ENCODE data around the gene GRIK5.
A peak's percentile ranks its signal among the peaks of the same experiment; 100 is the strongest.

GRIK5 gene

DNA sequence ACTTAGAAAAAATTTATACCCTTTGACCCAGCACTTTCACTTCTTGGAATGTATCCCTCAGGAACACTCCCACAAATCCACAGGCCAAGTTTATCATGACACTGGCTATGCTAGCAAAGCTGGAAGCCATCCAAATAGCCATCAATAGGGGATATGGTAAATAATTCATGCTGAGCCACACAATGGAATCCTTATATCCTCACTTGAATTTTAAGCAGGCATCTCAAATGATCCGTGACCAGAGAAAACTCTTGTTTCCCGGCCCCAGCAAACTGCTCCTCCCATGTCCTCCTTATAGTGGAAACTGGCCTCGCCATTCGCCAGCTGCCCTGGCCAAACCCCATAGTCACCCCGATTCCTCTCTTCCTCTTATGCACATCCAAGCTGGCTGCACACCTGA is 37.6 kb downstream of the GRIK5 start:
- DNase-seq (ENCODE audit: low spot score): no peak
- CTCF ChIA-PET: interaction anchor here (0.6 kb wide), 1 partner anchor 159 kb away, joined by 3 read pairs; no protein-coding TSS in a partner anchor

GRCh38 chr19:42030645-42031440 is 39.2 kb downstream of the GRIK5 start:
- no peak overlapping the region for H3K27ac ChIP-seq
- TF ChIP-seq CTCF (conservative IDR thresholded peaks at IDR 0.05; ENCODE audit: low read depth): no peak
- no peak for DNase-seq (ENCODE audit: low spot score)
- CTCF ChIA-PET: no interaction called here
- POLR2A ChIA-PET (ENCODE audit: low non-redundant PET): no interaction called here

More for the DNA sequence above, 37.6 kb downstream of the GRIK5 start:
- no peak overlapping the region for H3K27ac ChIP-seq
- TF ChIP-seq CTCF (conservative IDR thresholded peaks at IDR 0.05; ENCODE audit: low read depth): no peak
- POLR2A ChIA-PET (ENCODE audit: low non-redundant PET): no interaction called here

DNA sequence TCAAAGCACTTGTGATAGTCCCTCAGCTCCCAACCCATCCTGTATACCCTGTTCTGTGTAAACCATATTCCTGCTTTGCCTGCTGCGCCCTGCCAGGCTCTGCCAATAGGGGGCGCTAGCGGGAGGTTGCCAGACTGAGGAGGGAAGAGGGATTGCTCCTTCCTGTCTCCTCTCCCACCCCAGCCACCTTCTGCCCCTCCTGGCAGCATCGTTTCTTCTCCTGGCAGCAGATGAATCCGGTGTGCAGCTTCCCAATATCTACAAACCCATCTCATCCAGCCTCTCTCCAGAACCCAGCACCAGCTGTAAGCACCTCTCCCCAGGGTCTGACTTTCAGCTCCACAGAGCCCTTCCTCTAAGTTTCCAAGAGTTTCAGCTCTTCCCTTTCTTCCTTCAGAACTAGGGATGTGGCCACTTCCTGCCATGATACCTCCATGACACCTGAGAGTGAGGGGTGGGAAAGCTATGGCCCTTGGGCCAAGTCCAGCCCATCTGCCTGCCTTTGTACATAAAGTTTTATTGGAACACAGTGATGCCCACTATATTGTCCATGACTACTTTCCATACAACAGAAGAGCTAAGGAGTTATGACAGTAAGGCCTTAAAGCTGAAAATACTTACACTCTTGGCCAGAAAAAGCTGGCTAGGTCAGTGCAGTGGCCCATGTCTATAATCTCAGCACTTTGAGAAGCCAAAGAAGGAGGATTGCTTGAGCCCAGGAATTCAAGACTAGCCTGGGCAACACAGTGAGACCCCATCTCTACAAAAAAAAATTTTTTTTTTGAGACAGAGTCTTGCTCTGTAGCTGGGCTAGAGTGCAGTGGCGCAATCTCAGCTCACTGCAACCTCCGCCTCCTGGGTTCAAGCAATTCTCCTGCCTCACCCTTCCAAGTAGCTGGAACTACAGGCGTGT is 41.4 kb downstream of the GRIK5 start:
- CTCF ChIA-PET: interaction anchor here (0.5 to 1.1 kb wide), 6 partner anchors 10 to 303 kb away, joined by 3 to 5 read pairs (median 4); no protein-coding TSS in a partner anchor
- TF ChIP-seq CTCF (conservative IDR thresholded peaks at IDR 0.05; ENCODE audit: low read depth): peak; percentile 25
- no peak overlapping the region for H3K27ac ChIP-seq
- POLR2A ChIA-PET (ENCODE audit: low non-redundant PET): no interaction called here
- no peak for DNase-seq (ENCODE audit: low spot score)

DNA sequence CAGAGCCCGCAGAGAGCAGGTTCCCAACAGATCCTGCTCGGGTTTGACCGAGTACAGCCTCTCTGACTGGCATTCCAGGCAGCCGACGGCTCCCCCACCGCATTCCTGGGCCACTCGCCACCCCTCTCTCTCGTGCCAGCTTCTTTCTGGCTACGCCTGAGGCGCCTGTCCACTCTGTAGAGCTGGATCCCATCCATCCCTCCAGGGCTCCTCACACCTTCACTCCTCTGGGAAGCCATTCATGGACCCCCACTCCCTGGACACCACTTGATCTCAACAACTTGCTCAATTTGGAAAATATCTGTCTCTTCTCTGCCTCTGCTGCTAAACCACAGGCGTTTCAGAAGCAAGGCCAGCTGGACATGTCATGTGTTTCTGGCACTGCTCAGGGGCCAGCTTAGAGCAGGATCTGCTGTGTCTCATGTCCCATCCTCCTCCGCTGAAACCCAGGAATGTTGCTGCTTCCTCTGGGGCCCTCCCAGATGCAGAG is 45.3 kb downstream of the GRIK5 start:
- DNase-seq (ENCODE audit: low spot score): no peak
- H3K27ac ChIP-seq: no peak overlapping the region
- TF ChIP-seq CTCF (conservative IDR thresholded peaks at IDR 0.05; ENCODE audit: low read depth): no peak
- POLR2A ChIA-PET (ENCODE audit: low non-redundant PET): no interaction called here
- CTCF ChIA-PET: no interaction called here

- POLR2A ChIA-PET (ENCODE audit: low non-redundant PET): no interaction called here
- CTCF ChIA-PET: no interaction called here
- DNase-seq (ENCODE audit: low spot score): no peak
- H3K27ac ChIP-seq: no peak overlapping the region
- TF ChIP-seq CTCF (conservative IDR thresholded peaks at IDR 0.05; ENCODE audit: low read depth): no peak
Observed at GRCh38 chr19:42023943-42024260, 46.1 kb downstream of the GRIK5 start.

DNA sequence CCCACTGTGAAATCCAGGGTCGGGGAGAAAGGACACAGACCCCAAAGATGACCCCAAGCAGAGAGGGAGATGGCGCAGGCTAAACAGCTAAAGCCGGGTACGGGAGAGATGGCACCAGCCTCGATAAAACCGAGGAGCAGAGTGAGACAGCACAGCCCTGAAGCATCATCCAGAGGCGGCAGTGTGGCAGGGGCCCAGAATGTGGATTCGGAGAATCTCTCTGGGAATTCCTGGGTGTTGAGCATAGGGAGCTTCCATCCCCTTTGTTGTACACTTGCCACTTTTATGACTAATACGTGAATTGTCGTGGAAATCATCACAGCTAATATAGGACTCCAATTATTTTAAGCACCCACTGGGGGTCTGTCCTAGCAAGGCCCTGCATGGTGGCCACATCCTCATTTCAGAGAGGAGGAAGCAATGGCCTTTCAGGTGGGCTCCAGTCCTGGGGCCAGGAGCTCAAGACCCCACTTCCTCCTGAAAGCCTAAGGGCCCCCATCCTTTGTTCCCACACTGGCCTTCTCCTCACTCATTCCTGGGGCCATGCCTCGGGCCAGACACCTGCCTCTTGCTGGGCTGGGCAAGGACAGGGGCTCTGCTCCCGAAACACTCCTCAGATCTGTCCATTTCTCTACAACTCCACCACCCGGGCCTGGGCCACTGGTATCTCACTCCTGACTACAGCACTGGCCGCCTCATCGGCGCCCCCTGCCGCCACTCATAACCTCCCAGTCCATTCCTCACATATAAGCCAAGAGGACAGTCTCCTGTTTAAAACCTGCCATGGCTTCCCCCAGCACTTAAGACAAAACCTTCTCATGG is 46.7 kb downstream of the GRIK5 start:
- ChIA-PET CTCF (no interaction called here), POLR2A (ENCODE audit: low non-redundant PET) (no interaction called here)
- H3K27ac ChIP-seq: no peak overlapping the region
- DNase-seq (ENCODE audit: low spot score): no peak
- TF ChIP-seq CTCF (conservative IDR thresholded peaks at IDR 0.05; ENCODE audit: low read depth): no peak
